Renal pelvis (tissue), 4 donors: ENCODE data around the gene SVIL. TPM values are rescaled to one million over a fixed set of nuclear protein-coding genes. Genes with fewer than 3 reads are reported as not detected.
A peak's percentile ranks its signal among the peaks of the same experiment; 100 is the strongest.
"Not testable (repeated sequence)": the region's sequence is repeated elsewhere in the genome, so short reads cannot be mapped to it uniquely, and the experiment has no call there.

Experiments used
- DNase-seq: peaks from one replicate; pipeline ENCODE4 v3.0.0-alpha.2; 2013
- polyA plus RNA-seq, 3 donors: library from polyadenylated mRNA; unstranded; fragments of 120-200 nt; gene quantifications; one replicate each; pipeline ENCODE4 v1.2.1, GENCODE V29; 2013; ENCODE audit not compliant: insufficient read length in 3 of 3

Gene SVIL
- polyA plus RNA-seq, 3 donors: 39.5 to 41.3 (median 40.7) TPM

DNA sequence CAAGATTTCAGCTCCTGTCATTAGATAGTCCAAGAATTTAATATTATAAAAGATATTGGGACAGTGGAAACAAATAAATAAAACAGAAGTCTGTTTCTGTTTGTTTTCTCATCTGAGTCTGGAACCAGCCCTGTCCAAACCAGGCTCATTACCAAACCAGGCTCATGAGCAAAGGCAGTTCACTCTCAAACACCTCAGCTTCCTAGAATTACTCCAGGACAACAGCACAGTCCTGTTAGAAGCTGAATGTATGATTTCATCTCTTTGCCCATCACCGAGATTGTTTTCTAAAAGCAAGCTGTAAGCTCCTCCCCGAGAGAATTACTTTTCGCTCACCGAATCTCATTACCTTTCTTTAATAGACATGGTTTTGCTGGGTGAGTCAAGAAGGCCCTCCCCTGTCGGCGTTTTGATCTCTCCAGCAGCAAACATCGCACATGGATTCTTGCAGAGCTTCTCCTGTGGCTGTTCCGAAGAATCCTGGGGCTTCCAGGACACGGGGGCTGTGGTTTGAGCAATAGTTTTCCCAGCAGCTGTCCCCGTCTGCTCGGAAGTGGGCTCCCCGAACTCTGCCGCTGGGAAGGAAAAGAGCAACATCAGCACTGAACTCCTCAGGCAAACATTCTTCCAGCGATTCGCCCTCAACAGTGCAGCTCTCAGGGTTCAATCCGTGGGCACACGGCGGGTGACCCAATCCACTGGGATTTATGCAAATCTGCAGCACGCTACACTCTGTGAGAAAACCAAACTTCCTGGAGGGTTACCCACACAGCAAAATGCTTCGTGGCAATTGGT, 112.5 kb downstream of the SVIL start:
- no peak for DNase-seq

DNA sequence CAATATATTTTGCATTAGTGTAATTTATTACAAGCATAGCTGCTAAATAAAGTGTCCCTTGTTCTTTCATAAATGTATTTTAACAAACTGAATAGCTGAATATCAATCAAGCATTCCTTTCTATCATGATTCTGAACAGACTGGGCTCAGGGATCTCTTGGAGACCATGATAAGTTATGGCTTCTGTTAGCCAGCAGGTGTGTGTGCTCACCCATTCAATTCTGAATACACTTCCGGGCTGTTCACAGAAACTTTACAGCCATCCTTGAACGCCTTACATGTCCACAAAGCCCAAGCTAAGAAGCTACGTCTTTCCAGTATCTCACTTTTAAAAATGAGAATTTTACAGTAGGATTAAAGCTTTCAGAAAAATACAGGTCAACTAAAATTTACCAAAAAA, 115.1 kb downstream of the SVIL start:
- DNase-seq: no peak

DNA sequence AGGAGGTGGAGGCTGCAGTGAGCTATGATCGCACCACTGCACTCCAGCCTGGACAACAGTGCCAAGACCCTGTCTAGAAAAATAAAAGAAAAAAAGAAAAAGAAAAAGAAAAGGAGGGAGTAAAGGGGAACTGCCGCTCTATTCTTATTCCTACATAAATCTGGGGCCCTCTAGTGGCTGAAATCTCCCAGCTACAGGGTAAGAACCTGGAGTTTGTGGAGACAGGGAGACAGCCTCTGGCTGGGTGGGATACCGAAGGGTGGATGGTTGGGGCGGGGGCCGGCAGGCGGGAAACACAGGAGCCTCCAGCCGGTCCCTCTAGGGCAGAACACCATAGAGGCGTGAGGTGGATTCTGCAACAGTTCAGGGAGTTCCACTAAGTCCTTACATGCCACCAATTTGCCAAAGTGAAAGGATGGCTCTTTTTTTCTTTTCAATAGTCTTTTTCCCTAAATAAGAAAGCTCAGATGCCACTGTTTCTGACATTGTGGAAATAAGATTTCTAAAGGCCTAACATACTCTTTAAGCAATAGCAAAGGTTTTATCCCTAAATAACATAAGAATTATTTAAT, 117.3 kb downstream of the SVIL start:
- DNase-seq: no peak

DNA sequence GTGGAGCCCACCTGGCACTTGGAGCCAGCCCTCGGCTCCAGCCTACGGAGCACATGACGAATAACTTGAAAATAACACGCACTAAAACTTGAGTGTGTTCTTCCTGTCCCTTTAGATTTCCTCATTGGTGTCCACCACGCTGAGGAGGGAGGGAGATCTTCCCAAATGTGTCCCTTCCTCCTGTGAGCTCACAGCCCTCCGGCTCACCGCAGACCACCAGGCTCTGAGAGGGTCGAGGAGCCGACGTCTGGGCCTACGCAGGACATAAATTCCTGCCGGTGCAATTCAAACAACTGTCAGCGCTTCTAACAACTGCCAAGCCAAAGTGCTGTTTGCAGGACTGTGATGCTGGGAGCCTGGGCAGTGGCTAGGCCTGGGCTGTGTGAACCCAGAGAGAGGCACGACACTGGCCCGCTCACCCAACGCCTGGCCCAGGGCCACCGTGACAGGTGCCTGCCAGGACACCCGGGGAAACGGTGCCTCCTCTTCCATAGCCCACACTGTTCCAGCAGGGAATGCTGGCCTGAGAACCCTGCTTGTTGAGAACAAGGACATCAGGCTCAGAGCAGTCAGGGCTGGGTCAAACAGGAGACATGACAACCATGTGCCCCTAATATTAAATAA, 118.3 kb downstream of the SVIL start:
- not testable (repeated sequence) for DNase-seq

DNA sequence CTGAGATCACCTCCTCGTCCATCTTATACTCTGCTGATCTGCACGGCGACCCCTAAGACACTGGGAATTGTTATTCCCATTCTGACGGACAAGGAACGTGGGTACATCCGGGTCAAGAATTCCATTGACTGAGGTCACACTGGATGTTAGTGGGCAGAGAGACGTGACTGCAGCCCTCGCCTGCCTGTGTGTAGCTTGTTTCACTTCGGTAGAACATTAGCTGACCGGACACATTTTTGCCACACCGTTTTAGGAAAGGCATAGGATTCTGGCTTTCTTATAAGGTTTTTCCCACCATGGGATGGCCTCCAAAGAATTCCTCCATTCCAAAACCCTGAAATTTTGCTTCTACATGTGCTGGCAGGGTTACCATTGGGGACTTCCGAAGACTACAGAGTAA, 118.9 kb downstream of the SVIL start:
- DNase-seq: not testable (repeated sequence)

DNA sequence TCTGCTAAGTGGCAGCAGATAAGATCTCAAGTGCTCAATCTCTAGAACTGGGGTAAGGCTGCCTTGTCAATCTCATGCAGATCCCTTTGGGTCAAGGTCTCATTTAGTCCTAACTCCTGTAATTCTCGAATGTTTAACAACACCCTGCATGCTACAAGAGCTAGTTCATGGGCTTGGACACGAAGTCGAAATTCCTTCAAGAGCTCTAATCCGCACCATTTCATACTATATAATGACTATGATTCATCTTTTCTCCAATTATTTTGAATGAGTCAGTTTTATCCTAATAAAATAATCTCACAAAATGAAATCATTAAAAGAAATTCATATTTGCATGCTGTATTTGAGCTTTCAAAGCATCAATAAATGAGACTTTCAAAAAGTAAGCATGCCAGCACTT, 119.7 kb downstream of the SVIL start:
- DNase-seq: not testable (repeated sequence)

DNA sequence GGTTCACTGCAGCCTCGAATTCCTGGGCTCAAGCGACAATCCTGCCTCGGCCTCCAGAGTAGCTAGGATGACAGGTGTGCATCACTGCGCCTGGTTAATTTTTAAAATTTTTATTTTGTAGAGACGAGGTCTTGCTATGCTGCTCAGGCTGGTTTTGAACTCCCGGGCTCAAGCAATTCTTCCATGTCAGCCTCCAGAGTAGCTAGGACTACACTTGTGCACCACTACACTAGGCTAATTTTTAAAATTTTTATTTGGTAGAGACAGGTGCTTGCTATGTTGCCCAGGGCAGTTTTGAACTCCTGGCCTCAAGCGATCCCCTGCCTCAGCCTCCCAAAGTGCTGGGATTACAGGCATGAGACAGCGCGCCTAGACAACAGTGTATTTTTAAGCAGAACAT, 120.5 kb downstream of the SVIL start:
- DNase-seq: no peak

DNA sequence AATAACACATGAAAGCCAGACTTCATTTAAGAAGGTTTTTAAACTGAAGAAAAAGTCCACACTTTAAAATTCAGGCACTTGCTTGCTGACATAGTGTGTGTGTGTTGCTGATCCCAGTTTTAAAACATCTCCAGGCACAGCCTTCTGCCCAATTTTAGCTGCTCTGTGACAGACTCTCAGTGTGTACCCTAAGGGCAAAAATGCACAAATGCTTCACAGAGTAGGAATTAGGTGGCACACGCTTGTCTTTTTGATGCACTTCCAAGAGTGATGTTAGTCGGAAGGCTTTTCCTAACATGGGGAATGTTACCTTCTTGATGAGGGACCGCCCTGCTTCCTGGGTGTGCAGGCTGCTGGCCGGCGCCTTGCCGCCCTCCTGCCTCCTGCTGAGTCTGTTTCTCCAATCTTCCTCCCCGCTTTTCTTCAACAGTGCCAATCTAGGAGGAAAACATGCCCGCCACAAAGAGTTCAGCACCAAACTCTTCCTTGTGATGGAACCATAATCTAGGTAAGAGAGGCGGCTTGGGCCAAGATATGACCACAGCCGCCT, 122.3 kb downstream of the SVIL start:
- DNase-seq: no peak

DNA sequence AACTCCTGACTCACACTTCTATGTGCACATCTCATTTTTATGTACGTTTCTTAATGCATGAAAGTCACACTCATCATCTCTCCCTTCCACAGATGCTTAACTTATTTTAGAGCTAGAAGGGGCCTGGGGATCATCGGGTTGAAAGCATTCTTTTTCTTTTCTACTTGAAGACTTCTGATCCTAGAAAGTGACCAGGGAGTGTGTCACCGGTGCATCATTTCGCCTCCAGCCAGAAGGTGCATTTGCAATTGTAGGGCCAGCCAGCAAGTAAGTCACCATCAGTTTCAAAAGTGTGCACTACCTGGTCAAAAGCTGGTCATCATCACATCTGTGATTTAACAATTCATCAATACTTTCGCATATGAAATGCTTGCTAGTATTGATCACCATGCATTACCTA, 123.0 kb downstream of the SVIL start:
- not testable (repeated sequence) for DNase-seq

DNA sequence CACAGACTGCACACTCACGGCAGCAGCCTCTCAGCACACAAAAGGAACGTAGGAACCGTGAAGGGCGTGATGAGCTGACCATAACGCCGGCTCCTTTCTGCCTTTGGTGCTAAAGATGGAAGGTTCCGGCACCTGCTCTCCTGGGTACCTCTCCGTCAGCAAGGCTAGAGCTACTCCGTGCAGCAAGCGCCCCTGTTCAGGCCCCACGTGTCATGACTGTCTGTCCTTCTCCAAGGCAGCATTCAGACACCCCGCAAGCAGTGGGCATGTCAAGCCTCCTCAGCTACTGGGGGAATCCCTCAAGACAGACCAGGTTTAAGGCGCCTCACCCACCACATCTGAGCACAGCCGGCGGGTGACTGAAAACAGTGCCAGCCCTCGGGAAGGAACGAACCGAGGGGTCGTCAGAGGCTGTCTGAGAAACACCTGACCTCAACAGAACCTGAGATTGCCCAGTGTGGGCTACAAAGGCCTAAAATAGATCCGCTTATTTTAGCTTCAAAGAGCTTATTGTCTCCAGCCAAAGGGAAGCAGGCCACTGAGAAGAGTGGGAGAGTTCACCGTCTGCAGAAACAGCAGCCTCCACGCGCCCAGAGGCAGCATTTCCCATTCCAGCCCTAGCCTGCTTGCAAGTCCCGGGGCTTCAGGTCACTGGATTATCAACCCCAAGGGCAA, 124.2 kb downstream of the SVIL start:
- not testable (repeated sequence) for DNase-seq

DNA sequence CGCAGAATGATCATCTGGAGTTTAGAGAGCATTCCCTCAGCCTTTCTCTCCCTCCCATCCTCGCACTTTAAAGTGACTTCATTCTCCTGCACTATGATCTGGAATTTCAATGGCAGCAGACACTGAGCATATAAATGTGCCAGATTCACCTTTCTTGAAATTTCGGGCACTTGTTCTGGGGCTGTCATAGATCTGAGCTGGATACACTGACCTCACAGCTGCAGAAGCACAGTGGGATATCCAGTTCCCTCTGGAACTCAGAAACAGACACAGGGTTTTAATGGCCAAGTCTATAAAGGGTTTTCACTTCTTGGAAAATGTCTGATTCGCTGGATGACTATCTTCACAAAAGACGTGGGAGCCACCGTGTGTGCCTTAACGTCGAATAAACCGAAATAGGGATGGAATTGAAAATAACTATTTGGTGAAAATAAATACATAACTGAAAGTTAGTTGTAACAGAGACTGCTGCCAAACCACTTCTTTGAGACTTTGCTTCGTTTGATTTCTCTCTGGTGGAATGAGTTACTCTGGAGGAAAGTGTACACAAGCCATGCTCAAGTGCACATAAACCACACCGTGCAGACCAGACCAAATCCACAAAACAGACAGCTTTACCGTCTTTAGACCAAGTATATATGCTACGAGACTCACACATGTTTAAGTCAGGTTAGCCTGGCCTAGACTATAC, 126.1 kb downstream of the SVIL start:
- no peak for DNase-seq

DNA sequence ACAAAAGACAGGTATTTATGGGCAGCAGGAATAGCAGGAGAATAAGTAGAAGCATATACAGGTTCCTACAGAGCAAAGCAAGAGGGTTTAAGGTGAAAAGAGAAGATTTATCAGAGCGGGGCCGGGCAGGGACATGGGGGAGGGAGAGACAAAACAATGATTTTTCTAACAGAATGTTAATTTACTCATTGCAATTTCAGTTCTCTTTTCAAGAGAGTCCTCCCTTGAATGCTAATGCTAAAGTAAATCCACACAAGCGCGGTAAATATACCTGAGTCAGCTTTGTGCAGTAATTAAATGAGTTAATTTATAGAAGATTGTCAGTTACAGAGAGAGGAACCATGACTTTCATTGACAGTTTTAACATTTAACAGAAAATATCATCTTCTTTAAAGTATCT, 127.0 kb downstream of the SVIL start:
- not testable (repeated sequence) for DNase-seq

DNA sequence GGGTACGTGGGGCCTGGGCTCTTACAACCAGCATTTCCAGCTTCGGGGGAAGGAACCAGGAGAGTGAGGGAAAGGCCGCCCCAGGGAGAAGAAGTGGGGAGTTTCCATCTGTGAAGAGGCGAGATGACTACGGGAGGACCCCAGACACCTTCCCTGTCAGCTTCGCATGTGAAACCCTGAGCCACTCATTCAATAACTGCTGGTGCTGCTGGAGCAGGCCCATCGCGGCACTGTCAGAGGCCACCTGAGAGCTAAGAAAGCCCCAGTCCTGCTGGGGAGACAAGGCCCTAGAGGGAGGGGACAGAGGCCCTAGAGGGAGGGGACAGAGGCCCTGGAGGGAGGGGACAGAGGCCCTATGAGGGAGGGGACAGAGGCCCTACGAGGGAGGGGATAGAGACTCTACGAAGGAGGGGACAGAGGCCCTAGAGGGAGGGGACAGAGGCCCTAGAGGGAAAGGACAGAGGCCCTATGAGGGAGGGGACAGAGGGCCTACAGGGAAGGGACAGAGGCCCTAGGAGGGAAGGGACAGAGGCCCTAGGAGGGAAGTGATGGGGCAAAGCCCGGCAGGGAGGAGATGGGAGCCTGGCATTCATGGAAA, 128.3 kb downstream of the SVIL start:
- DNase-seq: not testable (repeated sequence)

DNA sequence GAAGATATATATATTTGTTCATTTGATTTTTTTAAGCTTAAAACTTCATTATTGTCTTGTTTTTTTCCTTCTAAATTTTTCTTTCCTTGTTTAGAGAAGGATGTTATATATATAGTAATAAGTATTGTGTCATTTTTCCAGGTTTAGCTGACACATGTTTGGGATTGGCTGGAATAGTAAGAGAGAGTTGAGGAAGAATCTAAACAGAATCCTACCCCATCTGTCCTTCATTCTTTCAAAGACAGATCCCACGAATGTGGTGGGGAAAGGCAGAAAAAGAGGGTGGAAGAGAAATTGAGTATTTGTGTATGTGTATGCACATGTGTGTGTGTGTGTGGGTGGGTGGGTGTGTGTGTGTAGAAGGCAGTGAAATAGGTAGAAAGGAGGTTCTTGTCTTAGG, 132.4 kb downstream of the SVIL start:
- no peak for DNase-seq

DNA sequence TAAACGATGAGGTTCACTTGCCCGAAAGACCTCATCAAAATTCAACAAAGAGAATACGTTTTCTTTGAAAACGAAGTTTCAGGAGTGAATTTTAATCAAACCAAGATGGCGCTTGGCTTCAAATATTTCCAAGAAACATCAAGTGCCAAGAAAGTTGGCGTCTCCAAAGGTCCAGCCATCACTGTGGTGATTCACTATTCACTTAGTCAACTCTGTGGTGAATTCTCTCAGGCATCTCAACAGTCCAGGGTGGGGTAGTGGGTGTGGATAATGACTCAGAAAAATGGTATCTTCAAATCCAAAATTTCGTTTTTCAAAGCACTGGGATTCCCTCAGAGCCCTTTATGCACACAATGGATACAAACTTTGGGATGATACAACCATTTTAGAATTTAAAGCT, 133.1 kb downstream of the SVIL start:
- DNase-seq: no peak

DNA sequence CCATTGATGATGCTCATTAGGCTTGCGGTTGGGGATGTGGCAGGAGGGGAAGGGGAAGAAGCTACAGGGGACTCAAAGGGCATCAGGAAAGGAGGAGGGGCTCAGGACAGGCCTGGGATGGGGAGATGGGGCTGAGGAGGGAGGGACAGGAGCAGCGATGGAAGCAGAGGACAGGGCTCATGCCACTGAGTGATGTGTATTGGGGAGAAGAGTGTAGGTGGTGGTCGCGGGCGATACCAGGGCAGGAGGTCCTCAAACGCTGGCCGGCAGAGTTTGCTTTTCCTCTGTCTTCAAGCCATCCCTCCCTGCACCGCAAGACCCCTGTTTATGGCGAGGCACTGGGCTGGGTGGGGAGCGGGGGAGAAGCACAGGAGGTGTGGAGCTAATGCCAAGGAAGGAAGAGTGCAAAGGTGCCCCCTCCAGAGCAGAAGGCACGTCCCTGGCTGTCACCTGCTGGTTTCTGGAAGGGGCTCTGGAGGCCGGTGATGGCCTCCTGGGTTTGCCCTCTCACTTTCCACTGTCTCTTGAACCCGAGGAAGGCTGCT, 134.7 kb downstream of the SVIL start:
- DNase-seq: no peak

DNA sequence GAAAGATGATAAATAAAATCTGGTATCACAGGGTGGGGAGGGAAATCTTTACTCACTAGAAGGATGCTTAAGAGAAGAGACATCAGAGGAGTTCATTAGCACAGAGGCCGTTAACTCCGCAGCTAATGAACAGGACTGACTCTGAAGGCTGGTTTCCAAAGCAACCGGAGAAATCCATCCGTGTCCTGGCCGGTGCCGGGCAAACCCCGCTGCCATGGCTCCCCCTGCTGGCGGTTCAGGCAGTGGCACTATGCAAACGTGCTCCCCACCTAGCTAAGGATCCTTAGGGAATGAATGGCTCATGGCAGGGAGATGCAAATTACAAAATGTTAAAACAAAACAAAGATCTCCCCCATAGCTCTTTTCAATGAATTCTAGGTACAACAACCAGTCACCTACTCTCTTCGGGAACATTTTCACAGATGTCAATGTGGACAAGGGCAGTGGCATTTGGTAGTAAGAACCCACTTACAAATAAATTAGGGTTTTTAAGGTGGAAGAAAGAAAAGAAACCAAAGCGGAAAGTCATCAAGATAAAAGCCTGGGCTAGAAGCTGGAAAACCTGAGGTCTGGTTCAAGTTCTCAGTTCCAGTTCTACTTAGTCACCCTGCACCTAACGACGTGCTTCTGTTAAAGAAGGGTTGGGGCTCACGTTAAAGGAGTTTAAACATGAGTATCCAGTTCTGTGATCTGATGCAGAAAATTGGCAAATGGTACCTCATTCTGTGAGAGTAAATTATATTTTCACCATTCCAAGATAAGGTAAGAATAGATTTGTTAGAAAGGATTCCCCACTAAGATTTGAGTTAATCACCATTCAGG, 138.2 kb downstream of the SVIL start:
- peak; percentile 60 for DNase-seq

DNA sequence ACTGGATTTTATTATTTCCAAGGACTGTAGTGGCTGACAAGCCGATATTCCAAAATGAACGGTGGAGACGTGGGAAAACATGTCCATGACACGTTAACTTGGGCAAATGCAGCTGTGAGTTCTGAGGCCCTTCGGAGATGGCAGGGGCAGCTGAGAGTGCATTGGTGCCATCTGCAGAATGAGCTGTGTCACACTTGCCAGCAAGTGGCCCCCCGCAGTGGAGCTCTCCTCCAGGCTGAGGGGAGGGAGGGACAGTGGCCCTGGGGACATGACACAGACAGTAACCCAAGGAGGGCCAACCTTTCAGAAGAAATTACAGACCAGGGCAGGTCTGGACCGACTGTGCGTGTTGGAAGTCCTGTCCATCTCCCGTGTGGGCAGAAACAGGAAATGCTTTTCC, 139.4 kb downstream of the SVIL start:
- no peak for DNase-seq

DNA sequence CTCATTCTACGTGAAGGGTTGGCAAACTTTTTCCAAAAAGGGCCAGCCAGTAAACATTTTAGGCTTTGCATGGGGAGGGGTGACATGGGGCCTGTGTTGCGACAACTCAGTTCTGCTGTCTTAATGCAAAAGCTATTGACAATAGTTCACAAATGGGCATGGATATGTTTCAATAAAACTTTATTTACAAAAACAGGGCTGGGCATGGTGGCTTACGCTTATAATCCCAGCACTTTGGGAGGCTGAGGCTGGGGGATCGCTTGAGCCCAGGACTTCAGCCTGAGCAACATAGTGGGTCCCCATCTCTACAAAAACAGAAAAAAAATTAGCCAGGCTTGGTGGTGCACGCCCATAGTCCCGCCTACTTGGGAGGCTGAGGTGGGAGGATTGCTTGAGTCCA, 141.1 kb downstream of the SVIL start:
- DNase-seq: no peak

DNA sequence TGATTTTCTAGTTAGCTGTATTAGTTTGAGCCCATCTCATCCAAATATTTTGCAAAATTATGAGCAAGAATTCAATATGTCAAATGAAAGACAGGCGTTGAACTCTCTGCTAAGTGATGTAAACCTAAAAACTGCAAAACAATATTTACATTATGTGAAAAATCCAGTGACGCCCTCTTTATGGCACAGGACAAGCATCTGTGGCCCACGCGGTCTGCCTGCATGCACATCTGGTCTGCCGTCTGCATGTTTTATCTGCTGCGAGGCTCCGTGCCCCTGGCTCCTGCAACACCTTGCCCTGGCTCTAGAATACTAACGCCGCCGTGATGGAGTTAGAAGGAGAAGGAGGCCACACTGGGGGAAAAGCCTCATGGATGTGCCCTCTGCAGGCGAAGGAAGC, 142.0 kb downstream of the SVIL start:
- no peak for DNase-seq
